ENCODE measurements around the gene MAP3K14.
A peak's percentile ranks its signal among the peaks of the same experiment; 100 is the strongest.

MAP3K14 gene

DNA sequence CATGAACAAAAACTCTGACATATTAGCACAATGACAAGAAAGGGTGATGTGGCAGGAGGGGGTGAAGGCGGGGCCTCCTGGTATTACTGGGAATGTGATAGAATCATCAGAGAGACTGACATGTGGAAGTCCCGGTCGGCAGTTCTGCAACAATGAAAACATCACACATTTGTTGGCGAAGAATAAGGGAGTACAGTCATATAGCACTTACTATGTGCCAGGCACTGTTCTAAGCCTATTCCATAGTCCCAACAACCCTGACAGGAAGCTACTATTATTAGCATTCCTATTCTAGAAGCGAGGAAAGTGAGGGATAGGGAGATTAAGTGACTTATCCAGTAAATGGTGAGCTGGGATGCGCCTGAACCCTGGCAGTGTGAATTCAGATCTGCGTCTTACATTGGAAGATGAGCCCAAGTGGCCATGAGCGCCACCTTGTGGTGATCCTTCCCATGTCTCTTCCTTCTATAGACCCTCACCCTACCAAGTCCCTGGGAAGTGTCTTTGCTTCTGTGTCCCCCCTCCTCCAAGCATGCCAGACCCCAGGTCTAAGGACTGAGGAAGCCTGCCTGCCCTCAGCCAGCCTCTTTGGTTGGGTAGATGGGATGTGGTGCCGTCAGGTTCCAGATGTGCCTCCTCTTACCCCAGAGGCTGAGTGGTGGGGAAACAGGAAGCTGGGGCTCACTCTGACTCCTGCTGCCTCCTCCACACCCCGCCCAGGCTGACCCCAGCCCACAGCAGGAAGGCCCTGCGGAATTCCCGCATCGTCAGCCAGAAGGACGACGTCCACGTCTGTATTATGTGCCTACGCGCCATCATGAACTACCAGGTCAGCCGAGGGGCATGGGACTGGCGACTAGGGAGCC is 81.2 kb downstream of the MAP3K14 start:
- peak; percentile 74 for DNase-seq (ENCODE audit: low spot score)

DNA sequence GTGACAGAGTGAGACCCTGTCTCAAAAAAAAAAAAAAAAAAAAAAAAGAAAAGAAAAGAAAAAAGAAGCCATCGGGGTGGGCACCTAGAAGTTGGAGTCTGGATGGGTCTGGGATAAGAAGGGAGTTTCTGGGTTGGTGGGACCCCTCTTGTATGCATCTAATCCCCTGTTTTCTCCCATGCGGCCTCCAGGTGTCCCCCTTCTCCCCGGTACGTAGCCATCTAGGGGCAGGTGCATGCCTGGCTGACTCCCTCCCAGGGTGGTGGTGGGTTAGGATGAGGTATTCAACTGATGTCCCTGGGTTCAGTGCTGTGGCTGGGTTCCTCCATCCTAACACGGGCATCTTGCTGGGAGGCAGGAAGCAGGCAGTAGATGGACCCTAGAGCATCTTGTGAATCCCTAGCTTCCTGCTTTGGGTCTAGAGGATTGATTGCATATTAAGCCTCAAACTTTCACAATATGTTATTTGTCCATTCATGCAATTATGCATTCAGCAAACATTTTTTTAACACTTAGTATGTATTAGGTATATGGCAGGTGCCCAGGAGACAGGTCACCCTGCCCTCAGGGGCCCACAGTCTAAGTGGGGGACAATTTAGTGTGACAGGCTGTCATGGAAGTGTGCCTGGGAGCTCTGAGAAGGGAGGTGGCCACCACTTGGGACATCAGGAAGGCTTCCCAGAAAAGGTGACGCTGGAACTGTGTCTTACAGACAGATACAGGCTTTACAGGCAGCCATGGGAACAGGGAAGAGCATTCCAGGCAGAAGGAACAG is 82.0 kb downstream of the MAP3K14 start:
- no peak for DNase-seq (ENCODE audit: low spot score)

DNA sequence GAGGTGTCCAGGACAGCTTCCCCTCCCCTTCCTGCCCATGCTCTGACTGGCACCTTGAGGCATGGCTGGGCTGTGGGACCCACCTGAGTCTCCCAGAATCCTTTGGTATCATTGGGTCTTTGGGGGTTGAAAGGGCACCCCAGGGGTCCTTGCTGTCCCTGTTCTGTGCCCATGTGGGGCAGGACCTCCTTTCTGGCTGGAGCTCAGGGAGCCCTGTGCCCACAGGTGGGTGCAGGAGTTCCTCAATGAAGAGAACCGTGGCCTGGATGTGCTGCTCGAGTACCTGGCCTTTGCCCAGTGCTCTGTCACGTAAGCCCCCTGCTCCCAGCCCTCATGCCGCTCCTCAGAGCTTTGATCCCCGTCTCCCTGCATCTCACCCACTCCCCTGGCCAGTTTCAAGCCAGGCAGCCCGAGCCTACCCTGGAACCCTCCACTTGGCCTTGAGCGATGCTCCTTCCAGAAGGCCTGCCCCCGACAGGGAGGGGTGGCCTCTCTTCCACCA is 83.3 kb downstream of the MAP3K14 start:
- DNase-seq (ENCODE audit: low spot score) = no peak

DNA sequence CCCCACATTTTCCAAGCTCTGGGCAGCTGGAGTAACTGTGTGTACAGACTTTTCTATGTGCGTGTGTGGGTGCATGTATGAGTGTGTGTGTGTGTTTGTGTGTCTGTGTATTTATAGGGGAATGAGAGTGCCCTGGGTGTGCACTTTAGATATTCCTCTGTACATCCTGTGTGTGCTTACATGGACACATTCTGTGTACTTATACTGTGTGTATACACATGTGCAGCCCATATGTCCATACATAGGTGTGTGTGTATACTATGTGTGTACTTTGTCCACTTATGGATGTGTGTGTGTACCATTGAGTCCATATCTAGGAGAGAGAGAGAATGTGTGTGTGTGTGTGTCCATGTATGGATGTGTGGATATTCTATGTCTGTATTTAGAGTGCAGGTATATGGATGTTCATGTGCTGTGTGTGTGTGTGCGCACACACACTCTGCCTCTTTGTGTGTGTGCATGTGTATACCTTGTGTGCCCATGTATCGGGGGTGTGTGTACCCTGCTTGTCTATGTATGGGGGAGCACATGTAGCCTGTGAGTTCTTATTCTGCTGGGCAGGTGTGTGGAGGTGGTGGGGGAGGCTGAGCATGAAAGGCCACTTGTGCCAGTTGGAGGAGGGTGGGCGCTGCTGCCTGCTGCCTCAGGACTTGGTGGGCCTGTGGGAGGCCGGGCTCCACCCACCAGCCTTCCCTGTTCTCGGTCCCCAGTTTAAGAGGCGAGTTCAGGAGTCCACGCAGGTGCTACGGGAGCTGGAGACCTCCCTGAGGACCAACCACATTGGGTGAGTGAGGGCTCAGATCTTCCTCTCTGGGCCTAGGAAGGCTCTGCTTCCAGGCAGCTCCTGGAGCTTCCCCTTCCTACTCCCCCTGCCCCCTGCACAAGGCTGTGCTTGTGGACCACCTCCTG is 84.1 kb downstream of the MAP3K14 start:
- DNase-seq (ENCODE audit: low spot score) = no peak

DNA sequence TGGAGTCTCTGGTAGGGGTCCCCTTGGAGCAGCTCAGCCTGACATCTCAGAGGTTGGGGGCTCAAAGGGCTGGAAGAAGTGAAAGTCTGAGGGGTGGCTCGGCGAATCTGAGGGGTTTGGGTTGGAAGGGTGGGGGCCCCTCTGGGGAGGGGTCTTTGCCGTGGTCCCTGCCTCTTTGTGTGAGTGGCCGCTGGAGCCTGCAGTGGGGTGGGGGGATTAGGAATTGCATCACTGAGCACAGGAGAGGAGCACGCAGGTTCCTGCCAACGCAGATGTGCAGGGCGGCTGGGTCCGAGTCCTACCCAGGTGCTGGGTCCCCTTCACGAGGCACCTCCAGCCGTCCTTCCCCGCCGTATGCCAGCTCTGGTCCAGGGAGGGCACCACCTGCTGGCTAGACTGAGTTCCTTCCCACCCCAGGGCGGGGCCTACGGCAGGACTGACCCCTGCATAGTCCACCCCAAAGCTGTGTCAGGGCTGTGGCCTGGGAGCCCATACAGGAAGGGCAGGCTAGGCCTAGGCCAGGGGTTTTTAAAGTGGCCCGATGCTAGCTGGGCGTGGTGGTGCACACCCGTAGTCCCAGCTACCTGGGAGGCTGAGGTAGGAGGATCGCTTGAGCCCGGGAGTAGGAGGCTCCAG is 85.2 kb downstream of the MAP3K14 start:
- DNase-seq (ENCODE audit: low spot score) = no peak

DNA sequence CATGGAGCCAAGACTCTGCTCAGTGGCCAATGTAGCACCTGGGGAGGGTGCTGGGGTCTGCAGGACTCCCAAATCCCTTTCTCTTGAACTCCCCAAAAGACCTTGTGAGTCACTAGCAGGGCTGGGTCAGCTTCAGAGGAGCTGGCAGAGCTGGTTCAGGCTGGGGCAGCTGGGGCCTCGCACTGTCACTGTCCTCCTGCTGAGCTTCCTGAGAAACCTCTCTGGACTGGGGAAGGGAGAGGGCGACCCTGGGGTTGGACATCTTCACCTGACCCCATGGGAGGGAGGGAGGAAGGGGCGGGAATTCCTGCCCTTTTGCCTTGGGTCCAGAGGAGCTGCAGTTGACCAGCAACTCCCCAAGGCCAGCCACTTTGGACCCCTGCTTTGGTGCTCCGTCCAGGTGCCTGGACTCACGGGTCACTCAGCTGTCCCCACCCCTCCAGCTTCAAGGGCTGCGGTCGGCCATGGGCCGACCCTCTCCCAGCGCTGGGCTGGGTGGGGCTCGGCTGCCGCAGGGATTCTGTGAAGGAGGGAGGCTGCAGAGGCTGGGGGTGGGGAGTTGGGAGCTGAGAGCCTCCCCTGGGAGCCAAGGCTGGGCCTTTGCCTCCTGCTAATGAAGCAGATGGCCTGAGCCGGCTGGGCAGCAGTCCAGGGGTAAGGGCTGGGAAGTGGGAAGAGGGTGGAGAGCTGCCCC is 85.9 kb downstream of the MAP3K14 start:
- no peak for DNase-seq (ENCODE audit: low spot score)

DNA sequence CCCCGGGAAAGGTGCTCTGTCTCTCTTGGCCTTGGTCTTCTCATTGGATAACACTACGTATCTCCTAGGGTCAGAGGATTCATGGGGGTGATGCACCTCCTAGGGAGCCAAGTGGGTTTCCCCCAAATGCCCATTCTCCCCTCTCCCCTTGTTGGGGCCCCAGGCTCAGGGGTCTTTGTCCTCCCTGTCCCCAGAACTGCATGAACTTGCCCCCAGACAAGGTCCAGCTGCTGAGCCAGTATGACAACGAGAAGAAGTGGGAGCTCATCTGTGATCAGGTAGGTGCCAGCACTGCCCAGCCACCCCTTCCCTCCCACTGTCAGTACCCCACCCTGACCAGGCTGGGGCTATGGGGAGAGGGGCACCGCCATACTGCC is 86.4 kb downstream of the MAP3K14 start:
- no peak for DNase-seq (ENCODE audit: low spot score)

DNA sequence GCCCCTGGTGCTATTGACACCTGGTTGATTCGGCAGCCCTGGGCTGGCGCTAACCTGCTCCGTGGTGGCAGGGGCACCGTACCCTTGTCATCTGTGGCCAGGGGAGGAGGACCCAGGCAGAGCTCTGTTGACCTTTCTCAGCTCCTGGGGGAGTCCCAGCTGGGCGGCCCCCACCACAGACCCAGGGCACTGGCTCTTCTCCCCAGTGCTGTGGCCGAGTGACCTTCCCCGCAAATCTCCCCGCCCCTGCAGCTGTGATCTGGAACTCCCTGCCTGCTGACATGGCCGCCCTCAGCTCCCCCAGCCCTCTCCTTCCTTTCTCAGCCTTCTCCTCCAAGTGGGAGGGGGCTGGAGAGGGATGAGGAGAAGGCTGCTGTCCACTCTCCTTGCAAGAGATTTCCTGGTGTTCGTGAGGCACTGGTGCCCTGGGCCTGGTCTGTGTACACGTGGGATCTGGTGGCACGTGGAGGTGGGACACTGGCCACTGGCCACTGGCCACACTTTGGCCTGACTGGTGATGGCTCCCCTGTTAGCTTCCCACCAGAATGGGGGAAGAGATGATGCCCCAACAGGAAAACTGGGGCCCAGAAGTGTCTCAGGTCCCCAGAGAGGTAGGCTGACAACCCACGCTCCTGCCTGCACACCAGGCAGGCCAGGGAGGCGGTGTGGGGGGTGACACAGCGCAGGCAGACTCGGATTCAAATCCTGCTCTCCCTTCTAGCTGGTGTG is 87.0 kb downstream of the MAP3K14 start:
- no peak for DNase-seq (ENCODE audit: low spot score)

DNA sequence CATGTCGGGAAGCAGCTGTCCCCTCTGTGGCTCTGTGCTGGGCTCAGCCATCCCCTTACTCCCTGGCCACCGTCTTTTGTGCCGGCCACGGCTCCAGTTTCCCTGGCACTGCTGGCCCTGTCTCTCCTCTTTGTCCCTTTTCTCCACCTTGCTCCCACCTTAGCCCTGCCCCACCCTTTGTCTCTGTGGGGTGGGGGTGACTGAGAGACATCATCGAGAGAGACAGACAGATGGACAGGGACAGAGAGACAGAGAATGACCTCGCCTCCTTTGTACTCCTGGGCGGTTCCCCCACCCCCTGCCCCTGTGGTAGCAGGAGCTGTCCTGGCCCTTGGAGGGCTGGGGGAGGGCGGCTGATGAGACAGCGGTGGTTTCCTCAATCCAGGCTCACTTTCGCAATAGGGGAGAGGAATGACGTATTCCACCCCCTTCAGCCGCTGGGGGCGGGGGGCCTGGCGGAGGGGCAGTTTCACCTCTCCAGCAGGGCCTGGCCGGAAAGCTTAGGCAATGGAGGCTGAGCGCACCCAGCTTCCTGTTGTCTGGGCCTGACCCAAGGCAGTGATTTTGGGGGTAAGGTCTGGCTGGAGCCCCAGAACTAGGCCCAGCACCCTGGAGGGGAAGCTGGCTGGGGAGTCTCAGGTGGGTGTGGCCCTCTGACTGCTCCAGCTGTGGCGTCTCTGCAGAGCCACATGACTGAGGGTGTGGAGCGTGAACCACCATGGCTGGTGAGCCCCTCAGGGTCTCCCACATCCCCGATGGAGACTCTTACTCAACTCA is 87.9 kb downstream of the MAP3K14 start:
- DNase-seq (ENCODE audit: low spot score) = no peak

DNA sequence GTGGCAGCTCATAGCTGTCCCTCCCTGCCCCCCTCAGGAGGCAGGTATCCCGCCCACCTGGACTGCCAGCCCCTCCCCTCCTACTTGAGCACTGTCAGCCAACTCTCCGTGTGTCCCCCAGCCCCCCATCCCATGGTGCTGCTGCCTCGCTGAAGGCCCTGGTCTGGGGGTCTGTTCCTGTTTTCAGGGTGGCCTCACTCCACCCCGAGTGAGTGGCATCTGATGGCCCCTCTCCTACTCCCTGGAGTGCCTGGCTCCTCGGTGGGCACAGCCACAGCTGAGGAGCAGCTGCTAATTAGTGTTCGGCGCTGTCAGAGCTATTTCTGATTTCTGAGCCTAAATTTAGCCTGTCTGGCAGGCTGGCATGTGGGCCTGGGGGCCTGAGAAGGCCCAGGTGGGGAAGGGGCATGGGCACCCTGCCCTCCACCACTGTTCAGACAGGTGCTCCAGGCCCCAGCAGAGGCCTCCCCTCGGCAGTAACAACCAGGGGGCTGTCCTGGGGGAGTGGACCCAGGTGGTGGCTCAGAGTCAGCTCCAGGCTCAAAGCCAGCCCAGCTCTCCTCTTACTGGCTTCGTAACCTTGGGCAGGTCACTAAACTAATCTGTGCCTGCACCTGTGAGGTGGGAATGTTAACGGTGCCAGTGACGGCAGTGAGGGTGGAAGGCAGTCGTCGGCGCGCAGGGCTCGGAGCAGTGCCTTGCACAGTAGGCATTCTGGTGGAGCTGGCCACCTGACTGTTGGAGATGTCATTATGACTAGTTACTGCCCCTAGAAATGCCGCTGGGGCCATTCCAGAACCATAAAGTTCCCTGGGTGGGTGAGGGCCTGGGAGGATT is 88.7 kb downstream of the MAP3K14 start:
- no peak for DNase-seq (ENCODE audit: low spot score)

DNA sequence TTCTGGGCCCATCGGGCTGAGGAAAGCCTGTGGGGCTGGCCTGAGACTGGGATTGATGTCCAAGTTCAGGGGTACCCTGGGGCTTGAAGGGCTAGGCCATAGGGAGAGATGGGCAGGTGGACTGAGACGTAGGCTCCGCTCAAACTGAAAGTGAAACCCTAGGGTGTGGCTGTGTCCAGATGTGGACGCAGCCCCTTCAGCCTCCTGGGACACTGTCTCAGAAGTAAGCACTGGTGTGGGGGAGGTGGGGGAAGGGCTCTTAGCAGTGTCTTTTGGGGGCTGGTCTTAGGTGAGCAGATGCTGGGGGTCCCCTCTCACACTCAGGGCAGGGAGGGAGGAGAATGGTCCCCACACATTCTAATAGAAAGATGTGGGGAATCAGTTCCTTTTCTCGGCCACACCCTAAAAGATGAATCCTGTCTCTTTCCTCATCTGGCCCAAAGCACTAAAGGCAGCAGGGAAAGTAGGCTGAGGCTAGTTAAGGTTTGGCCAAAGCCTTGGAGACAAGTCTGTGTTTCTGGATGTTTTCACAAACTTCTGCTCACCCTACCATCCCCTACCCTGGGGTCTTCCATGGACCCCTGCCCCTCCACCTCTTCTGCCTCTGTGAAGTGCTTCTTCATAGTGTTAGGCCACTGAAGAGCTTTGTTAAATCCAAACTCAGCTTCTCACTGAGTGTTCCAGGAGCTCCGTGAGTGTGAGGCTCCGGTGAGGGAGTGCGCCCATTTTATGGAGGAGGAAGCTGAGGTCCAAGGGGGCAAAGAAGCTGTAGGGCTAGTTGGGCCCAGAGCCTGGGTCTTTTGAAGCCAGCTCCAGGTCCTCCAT is 89.5 kb downstream of the MAP3K14 start:
- DNase-seq (ENCODE audit: low spot score) = peak; percentile 23

DNA sequence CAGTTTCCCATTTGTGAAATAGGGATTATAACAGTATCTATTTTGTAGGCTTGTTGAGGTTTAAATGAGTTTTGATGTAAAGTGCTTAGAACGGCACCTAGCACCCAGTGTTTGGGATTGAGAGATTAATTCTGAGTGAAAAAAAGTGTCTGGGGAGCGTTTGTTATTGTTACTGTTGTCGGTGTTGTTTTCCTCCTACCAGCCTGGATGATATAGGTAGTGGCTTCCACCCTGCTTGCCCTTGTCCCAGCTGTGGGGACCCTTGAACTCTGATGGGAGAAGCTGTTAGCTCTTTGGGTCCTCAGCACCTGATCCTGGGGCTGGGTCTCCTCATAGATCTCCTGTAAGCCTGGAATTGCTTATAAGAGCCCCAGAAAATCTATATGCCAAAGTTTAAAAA is 90.2 kb downstream of the MAP3K14 start:
- no peak for DNase-seq (ENCODE audit: low spot score)

DNA sequence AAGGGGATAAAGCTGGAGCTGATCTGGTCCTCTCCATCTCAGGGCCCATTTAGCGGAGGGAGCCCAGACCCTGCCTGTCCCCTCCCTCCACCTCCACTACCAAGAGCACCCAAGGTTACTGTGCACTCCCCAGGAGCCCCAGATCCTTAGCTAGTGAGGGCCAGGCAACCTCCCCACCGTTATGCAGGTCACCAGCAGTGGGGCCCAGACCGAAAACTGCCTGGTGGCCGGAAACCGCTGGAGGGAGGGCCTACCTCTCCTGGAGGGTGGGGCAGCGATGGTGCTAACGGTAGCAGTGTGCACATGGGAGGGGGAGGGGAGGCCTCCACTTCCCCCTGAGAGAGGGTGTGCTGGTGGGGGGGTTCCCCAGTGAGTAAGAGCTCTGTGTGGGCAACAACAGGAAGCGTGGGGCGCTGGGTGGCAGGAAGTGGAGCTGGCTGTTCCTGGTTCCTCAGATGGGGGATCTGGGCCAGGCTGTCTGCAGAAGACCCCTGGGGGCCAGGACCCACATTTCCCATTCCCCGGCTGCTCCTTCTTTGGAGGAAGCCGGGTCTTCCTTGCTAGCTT is 90.8 kb downstream of the MAP3K14 start:
- DNase-seq (ENCODE audit: low spot score) = no peak

DNA sequence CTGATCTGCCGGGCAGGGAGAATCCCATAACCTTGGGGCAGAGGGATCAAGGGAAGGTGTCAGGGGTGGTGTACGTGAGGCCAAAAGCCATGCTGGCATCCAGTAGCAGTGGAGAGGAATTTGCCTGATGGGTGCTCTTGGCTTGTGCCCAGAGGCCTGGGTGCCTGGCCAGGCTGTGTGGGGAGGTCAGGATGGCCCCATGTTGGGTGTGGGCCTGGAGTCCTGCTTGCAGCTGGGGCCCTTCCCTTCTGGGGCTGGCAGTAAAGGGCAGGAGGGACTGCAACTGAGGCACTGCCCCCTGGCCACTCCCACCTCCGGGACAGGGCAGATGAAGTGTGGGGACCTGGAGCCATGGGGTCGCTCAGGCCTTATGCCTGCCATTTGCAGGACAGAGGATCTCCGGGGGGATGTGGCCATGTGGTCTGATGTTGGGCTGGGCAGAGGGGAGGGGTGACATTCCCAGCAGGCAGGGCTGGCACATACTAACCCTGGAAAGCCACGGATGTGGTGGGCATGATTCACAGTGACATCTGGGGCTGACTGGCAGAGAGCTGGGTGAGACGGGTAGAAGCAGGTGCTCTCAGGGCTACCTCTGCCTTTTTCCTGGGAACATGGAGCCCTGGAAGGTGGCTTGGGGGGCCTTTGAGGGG is 91.6 kb downstream of the MAP3K14 start:
- DNase-seq (ENCODE audit: low spot score) = no peak

DNA sequence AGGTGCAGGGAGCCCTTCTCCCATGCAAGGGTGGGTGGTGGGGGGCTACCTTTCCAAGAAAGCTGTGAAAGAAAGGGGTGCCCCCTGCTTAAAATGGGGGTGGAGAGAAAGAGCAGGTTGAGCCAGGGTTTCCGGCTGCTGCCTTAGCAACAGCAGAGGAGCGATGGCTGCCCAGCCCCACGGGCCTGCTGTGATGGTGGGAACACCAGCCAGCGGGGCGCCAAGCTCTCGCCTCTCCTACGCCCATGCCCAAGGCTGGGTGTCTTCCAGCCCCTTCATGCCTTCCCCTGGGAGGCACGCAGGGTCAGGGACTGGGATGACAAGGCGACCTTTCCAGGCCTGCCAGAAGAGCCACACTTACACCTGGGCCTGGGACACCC is 92.2 kb downstream of the MAP3K14 start:
- no peak for DNase-seq (ENCODE audit: low spot score)

DNA sequence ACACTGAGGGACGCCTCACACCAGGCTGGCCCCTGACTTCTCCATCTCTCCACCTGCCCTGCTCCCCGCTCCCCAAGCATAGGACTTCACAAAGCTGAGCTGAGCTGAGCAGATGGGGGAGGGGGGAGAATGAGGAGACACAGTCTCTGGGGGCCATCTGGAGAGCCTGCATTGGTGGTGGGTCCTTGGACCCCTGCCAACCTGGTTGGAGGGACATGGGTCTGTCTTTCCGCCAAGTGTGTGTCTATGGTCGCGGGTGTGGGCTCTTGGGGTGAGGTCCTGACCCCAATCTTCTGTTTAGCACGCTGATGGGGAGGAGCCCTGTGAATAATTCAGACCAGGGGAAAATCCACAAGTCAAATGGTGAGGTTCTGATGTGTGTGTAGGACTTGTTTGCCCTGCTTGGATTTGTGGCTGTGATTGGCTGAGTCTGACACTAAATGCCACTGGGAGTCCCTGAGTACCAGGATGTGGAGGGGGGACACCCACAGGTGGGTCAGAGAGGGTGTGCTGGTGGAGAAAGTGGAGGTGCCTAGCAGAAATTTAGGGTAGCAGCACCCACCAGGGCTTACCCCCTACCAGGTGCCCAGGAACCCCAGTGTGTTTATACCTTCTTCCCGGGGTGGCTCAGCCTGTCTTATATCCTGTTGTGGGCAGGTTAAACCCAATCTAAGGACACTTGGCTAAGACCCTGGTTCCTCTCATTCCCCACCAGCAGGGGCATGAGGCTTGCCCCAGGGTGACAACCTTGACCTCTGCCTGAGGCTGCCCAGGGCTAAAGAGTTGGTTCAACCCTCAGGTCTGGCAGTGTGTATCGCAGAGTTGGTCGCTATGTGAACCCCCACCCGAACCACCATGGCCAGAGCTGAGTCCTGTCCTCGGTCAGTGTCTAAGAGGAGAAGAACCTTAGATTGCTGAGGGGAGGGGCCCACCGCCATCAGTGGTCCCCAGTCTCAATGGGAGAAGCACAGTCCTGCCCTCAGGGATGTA is 93.0 kb downstream of the MAP3K14 start:
- DNase-seq (ENCODE audit: low spot score) = no peak
